Mesenchymal stem cell (in vitro differentiated cells and primary cell): ENCODE data around the gene CAMK4.

Source experiments
- DNase-seq: peaks from one replicate; pipeline ENCODE4 v3.0.0-alpha.2; 2013
- H2AFZ ChIP-seq: one replicate; pipeline ENCODE4 v1.6.1; 2013; ENCODE audit warnings: low read depth, mild to moderate bottlenecking, control low read depth, inconsistent platforms, low read length, moderate library complexity
- H2AK5ac ChIP-seq: 2 replicates; pipeline ENCODE4 v1.6.1; 2013; ENCODE audit warnings: low read length, moderate library complexity, mild to moderate bottlenecking, inconsistent platforms; ENCODE audit not compliant: severe bottlenecking
- H2BK120ac ChIP-seq: one replicate; pipeline ENCODE4 v1.6.1; 2013; ENCODE audit warnings: low read depth, mild to moderate bottlenecking, inconsistent platforms, low read length, moderate library complexity
- H2BK12ac ChIP-seq, 2 experiments: one replicate each; pipeline ENCODE4 v1.6.1; 2013; ENCODE audit warnings: inconsistent platforms in 2 of 2, low read length in 2 of 2, mild to moderate bottlenecking in 2 of 2, moderate library complexity in 2 of 2, control low read depth in 1 of 2
- H2BK15ac ChIP-seq: one replicate; pipeline ENCODE4 v1.6.1; 2013; ENCODE audit warnings: mild to moderate bottlenecking, low read depth, inconsistent platforms; ENCODE audit not compliant: poor library complexity, severe bottlenecking
- H2BK5ac ChIP-seq: 2 replicates; pipeline ENCODE4 v1.6.1; 2013; ENCODE audit warnings: low read depth, mild to moderate bottlenecking, low read length, control low read depth, inconsistent platforms; ENCODE audit not compliant: poor library complexity, severe bottlenecking
- H3K14ac ChIP-seq, 2 experiments: one replicate each; pipeline ENCODE4 v1.6.1; 2013; ENCODE audit warnings: inconsistent platforms in 2 of 2, low read length in 2 of 2, control low read depth in 1 of 2, mild to moderate bottlenecking in 1 of 2, moderate library complexity in 1 of 2
- H3K18ac ChIP-seq, 2 experiments: one replicate each; pipeline ENCODE4 v1.6.1; 2013; ENCODE audit warnings: inconsistent platforms in 2 of 2, low read length in 2 of 2, control low read depth in 1 of 2, low read depth in 1 of 2, mild to moderate bottlenecking in 1 of 2
- H3K23ac ChIP-seq, 2 experiments: one replicate each; pipeline ENCODE4 v1.6.1; 2013; ENCODE audit warnings: inconsistent platforms in 2 of 2, low read length in 2 of 2, mild to moderate bottlenecking in 2 of 2, moderate library complexity in 2 of 2, control low read depth in 1 of 2
- H3K27ac ChIP-seq: 2 replicates; pipeline ENCODE4 v1.5.1; 2013; ENCODE audit warnings: mild to moderate bottlenecking, moderate library complexity, low read length, control low read depth, inconsistent platforms; ENCODE audit not compliant: poor library complexity, severe bottlenecking
- H3K27me3 ChIP-seq, 2 experiments: 2 replicates each; pipeline versions ENCODE4 v1.6.1 to v1.7.0; 2013; ENCODE audit warnings: low read length in 2 of 2, mild to moderate bottlenecking in 2 of 2, moderate library complexity in 2 of 2, control low read depth in 1 of 2, inconsistent platforms in 1 of 2; ENCODE audit not compliant: control insufficient read depth in 1 of 2, insufficient read depth in 1 of 2
- H3K36me3 ChIP-seq, 2 experiments: 2 replicates each; pipeline versions ENCODE4 v1.6.1 to v1.7.0; 2013; ENCODE audit warnings: low read length in 2 of 2, control low read depth in 1 of 2, inconsistent platforms in 1 of 2, low read depth in 1 of 2, mild to moderate bottlenecking in 1 of 2; ENCODE audit not compliant: insufficient read depth in 2 of 2, control insufficient read depth in 1 of 2
- H3K4ac ChIP-seq, 2 experiments: one replicate each; pipeline ENCODE4 v1.6.1; 2013; ENCODE audit warnings: inconsistent platforms in 2 of 2, low read length in 2 of 2, mild to moderate bottlenecking in 2 of 2, moderate library complexity in 2 of 2, control low read depth in 1 of 2, low read depth in 1 of 2
- H3K4me1 ChIP-seq: 2 replicates; pipeline ENCODE4 v1.6.1; 2013; ENCODE audit warnings: low read depth, low read length, control low read depth; ENCODE audit not compliant: control insufficient read depth, insufficient read depth
- H3K4me2 ChIP-seq: 2 replicates; pipeline ENCODE4 v1.6.1; 2013; ENCODE audit warnings: low read length, mild to moderate bottlenecking, inconsistent platforms; ENCODE audit not compliant: poor library complexity, severe bottlenecking
- H3K4me3 ChIP-seq, 2 experiments: 2 replicates each; pipeline versions ENCODE4 v1.5.1 to v1.7.0; 2013; ENCODE audit warnings: low read length in 2 of 2, mild to moderate bottlenecking in 2 of 2, control low read depth in 1 of 2, low read depth in 1 of 2; ENCODE audit not compliant: insufficient read depth in 1 of 2
- H3K79me1 ChIP-seq: replicated peaks from 2 replicates; pipeline ENCODE4 v1.6.1; 2013; ENCODE audit warnings: mild to moderate bottlenecking, control low read depth, low read length, inconsistent platforms; ENCODE audit not compliant: poor library complexity, severe bottlenecking
- H3K9ac ChIP-seq: 2 replicates; pipeline ENCODE4 v1.7.0; 2013; ENCODE audit warnings: mild to moderate bottlenecking, low read length, moderate library complexity
- H3K9me3 ChIP-seq: 2 replicates; pipeline ENCODE4 v1.7.0; 2013; ENCODE audit warnings: mild to moderate bottlenecking, low read length; ENCODE audit not compliant: control insufficient read depth
- H4K8ac ChIP-seq: one replicate; pipeline ENCODE4 v1.6.1; 2013; ENCODE audit warnings: inconsistent platforms, mild to moderate bottlenecking, low read length, moderate library complexity
- H4K91ac ChIP-seq: one replicate; pipeline ENCODE4 v1.6.1; 2013; ENCODE audit warnings: mild to moderate bottlenecking, low read length, inconsistent platforms
- WGBS: methylation state at CpG from one replicate; pipeline ENCODE4 v1.1.7; 2013; ENCODE audit warnings: mixed read lengths; 5-methylcytosine and 5-hydroxymethylcytosine counted together

CAMK4 gene

GRCh38 chr5:111268300-111268699 is 44.1 kb downstream of the CAMK4 start:
- no peak overlapping the region for H3K18ac ChIP-seq
- no peaks in the 10 kb centered on the region for H3K79me1 ChIP-seq
- no peaks in the 10 kb centered on the region for H3K36me3 ChIP-seq
- H3K4me1 ChIP-seq, result no peaks in the 10 kb centered on the region
- H3K4ac ChIP-seq, result no peak overlapping the region
- H3K14ac ChIP-seq, result no peak overlapping the region
- H2BK12ac ChIP-seq, result no peak overlapping the region
- H4K8ac ChIP-seq, result no peak overlapping the region
- H3K23ac ChIP-seq, result no peak overlapping the region
- no peak overlapping the region for H3K27ac ChIP-seq
- no peak overlapping the region for H2BK120ac ChIP-seq
- DNase-seq, result no peak
- H3K4me3 ChIP-seq, result no peak overlapping the region
- H3K4me2 ChIP-seq, result no peak overlapping the region
- no peak overlapping the region for H2AFZ ChIP-seq
- no peak overlapping the region for H4K91ac ChIP-seq
- no peak overlapping the region for H2BK5ac ChIP-seq
- no peaks in the 10 kb centered on the region for H3K27me3 ChIP-seq
- no peak overlapping the region for H3K9ac ChIP-seq
- H2BK15ac ChIP-seq, result no peak overlapping the region
- no peak overlapping the region for H2AK5ac ChIP-seq
- peaks cover 2% of the 10 kb centered on the region for H3K9me3 ChIP-seq

GRCh38 chr5:111271885-111272284 is 47.7 kb downstream of the CAMK4 start:
- Histone ChIP-seq H3K23ac (no peak overlapping the region), H3K36me3 (no peaks in the 10 kb centered on the region), H3K27ac (no peak overlapping the region), H3K4me3 (no peak overlapping the region), H3K18ac (no peak overlapping the region), H2BK5ac (no peak overlapping the region), H4K91ac (no peak overlapping the region), H3K79me1 (no peaks in the 10 kb centered on the region), H3K4me2 (no peak overlapping the region), H3K14ac (no peak overlapping the region), H2BK15ac (no peak overlapping the region), H2BK12ac (no peak overlapping the region), H3K27me3 (no peaks in the 10 kb centered on the region), H4K8ac (no peak overlapping the region), H3K4me1 (no peaks in the 10 kb centered on the region), H2AFZ (no peak overlapping the region), H3K4ac (no peak overlapping the region), H2AK5ac (no peak overlapping the region), H2BK120ac (no peak overlapping the region), H3K9me3 (peaks cover 2% of the 10 kb centered on the region), H3K9ac (no peak overlapping the region)
- WGBS, result 78% methylated on average over 1 of the region's 3 CpGs
- no peak for DNase-seq

GRCh38 chr5:111277061-111277460 is 52.9 kb downstream of the CAMK4 start:
- H3K23ac ChIP-seq, result no peak overlapping the region
- no peak overlapping the region for H2AK5ac ChIP-seq
- no peaks in the 10 kb centered on the region for H3K79me1 ChIP-seq
- H3K4me1 ChIP-seq, result no peaks in the 10 kb centered on the region
- H3K9me3 ChIP-seq, result no peaks in the 10 kb centered on the region
- H2BK120ac ChIP-seq, result no peak overlapping the region
- WGBS, result 92% methylated on average over 1 of the region's 2 CpGs
- H4K8ac ChIP-seq, result no peak overlapping the region
- H3K4ac ChIP-seq, result no peak overlapping the region
- H2BK12ac ChIP-seq, result no peak overlapping the region
- no peak overlapping the region for H3K4me3 ChIP-seq
- H3K27ac ChIP-seq, result no peak overlapping the region
- H2BK15ac ChIP-seq, result no peak overlapping the region
- no peak overlapping the region for H3K18ac ChIP-seq
- no peak overlapping the region for H3K14ac ChIP-seq
- H3K9ac ChIP-seq, result no peak overlapping the region
- H4K91ac ChIP-seq, result no peak overlapping the region
- no peak overlapping the region for H3K4me2 ChIP-seq
- H3K27me3 ChIP-seq, result no peaks in the 10 kb centered on the region
- no peak for DNase-seq
- H3K36me3 ChIP-seq, result no peaks in the 10 kb centered on the region
- no peak overlapping the region for H2BK5ac ChIP-seq
- no peak overlapping the region for H2AFZ ChIP-seq

- H2BK12ac ChIP-seq, result no peak overlapping the region
- no peak overlapping the region for H3K4me3 ChIP-seq
- H2BK15ac ChIP-seq, result no peak overlapping the region
- H3K4ac ChIP-seq, result no peak overlapping the region
- H3K79me1 ChIP-seq, result no peaks in the 10 kb centered on the region
- DNase-seq, result peak; percentile 68
- H3K4me1 ChIP-seq, result no peaks in the 10 kb centered on the region
- 20% methylated on average over 11 of the region's 12 CpGs for WGBS
- H3K27me3 ChIP-seq, result no peaks in the 10 kb centered on the region
- H3K27ac ChIP-seq, result no peak overlapping the region
- H3K18ac ChIP-seq, result no peak overlapping the region
- H3K9ac ChIP-seq, result no peak overlapping the region
- peak overlapping the region in 1 of 2 experiments; percentile 29 for H3K14ac ChIP-seq
- H2BK5ac ChIP-seq, result no peak overlapping the region
- no peak overlapping the region for H3K23ac ChIP-seq
- no peaks in the 10 kb centered on the region for H3K9me3 ChIP-seq
- no peak overlapping the region for H3K4me2 ChIP-seq
- H3K36me3 ChIP-seq, result no peaks in the 10 kb centered on the region
- no peak overlapping the region for H2AK5ac ChIP-seq
- H2BK120ac ChIP-seq, result no peak overlapping the region
- peak overlapping the region; percentile 37 for H2AFZ ChIP-seq
- H4K8ac ChIP-seq, result no peak overlapping the region
- no peak overlapping the region for H4K91ac ChIP-seq
Observed at GRCh38 chr5:111278858-111279504, 54.8 kb downstream of the CAMK4 start.
